GM21723 (cell line): ENCODE data around the gene PLA2G4B.

Experiments used
- ATAC-seq: cut with Tn5 transposase; IDR thresholded peaks from one replicate; pipeline ENCODE4 v1.9.1; 2021; ENCODE audit warnings: mild to moderate bottlenecking, moderate library complexity; ENCODE audit not compliant: unreplicated experiment

The PLA2G4B gene

DNA sequence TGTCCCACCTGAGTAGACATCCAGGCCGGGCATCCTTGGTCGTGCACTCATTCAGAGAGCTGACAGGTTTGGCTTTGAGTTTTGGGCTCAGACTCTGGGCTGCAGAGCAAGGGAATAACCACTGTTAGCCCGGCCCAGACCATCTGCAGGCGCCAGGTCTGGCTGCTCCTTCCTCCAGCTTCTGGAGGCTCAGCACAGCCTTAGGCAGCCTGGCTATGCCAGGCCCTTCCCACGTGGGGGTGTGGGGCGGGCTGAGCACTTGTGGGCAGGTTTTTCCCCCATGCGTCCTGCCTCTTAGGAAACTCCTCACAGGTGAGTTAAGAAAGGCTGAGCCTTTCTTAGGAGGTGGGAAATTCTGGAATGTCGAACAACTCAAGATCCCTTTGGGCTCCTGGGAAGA is 11.2 kb downstream of the PLA2G4B start:
- ATAC-seq: no peak

DNA sequence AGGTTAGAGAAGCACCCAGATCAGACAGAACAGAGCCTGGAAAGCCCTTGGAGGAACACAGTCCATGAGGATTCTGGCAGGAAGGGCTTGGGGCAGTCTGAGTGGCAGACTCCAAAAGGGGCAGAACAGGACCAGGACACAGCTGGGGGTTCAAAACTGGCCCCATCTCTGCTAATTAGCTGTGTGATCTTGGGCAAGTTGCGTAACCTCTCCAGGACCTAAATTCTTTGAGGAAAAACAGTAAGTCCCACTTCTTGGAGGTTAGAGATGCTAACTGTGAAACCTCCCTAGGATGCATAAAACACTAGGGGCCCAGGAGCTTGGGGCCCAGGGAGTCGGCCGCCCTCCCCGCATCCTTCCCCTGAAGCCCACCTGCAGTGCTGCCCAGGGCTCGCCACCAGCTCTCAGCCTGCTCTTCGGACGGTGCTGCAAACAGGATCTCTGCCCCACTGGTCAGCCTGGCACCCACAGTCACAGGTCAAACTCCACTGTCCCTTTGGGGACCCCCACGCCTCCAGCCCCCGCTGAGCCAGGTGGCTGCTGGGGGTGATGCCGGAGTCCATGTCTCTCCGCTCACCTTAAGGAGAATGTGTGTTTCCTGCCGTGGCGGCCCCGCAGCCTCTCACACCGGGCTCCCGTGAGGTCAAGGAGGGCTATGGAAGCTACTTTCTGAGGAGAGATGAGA is 12.0 kb downstream of the PLA2G4B start:
- ATAC-seq: no peak

DNA sequence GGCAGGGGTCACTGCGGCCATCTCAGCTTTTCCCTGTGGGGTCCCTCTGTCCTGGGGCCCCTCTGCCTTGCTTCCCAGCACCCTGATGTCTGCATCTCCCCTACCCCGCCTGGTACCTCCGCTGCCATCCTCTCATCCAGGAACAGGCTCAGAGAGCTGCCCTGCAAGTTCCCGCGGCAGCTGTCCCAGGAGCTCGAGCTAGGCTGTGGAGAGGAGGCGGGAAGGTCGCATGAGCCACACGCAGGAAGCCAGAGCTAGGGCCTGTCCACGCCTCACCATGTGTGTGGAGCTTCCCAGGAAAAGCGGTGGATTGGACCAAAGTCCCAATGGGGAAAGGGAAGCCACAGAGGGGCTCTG is 12.5 kb downstream of the PLA2G4B start:
- no peak for ATAC-seq

DNA sequence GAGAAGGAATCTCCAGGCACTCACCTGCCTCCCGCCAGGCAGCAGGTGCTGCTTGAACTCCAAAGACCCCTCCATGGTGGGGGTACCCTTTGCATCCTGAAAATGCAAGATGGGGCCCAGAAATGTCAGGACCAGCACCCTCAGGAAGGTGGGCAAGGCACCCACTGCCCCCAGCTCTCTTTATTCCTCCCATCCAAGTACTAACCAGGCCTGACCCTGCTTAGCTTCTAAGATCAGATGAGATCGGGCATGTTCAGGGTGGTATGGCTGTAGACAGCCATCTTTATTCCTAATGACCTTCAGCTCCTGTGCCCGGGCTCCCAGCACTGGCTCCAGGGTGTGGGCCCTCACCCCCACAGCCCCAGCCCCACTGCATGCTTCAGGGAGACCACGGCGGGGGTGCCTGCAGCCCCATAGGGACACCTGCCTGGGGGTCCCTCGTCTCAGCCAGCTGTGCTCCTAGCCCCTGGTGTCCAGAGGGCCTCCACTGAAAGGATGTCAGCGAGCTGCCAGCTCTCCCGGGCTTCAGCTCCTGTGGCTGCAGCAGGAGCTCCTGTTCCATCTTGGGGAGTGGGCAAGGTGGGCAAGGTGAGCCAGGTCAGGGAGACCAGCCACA is 13.2 kb downstream of the PLA2G4B start:
- ATAC-seq: no peak

DNA sequence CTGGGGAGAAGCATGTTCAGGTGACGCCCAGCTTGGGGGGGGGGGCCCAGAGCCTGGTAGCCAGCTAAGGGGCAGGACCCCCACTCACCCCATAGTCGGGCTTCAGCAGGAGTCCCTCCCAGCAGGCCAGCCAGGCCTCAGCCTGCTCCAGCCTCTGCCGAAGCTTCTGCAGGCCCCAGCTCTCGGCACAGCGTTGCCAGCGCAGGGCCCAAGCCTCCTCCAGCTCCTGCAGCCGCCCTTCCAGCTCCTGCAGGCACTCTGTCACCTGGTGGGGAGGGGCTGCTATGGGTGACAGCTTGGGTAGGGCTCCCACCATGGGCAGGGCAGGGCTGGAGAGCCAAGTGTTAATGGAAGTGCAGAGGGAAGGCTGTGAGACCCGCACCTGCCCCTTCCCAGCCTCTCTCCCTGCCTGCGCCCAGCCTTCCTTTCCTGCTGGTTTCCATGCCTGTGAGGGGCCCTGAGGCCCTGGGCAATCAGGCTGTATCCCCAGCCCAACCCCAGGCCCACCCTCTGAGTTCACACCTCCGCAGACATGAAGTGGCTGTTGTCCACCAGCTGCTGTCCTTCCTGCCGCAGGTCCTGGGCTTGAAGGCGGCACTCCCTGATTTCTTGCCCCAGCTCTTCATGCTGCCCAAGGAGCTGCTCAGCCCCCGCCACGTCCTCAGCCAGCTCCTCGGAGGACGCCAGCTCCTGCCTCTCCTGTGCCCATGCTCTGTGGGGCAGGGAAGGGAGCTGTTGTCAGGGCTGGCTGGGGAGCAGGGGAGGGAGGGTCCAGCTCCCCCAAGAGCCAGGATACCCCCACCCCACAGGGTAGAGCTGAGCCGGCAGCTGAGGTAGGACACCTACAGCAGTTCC is 14.3 kb downstream of the PLA2G4B start:
- ATAC-seq: no peak

DNA sequence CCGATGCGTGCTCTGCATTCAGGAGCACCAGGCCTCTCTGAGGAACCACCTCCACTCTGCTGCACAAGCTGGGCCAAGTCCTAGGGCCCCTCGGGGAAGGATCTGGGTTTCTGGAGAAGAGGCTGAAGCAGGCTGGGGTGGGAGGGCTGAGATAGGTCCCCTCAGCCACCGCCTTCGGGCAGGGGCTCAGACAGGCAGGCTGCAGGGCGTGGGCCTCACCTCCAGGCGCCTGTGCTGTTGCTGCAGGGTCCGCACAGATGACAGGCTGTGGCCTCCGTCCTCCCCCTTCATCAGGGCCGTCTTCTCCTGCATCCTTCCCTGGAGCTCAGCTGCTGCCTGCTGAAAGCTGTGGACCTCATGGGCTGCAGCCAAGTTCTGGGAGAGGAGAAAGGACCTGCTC is 15.2 kb downstream of the PLA2G4B start:
- ATAC-seq: no peak

DNA sequence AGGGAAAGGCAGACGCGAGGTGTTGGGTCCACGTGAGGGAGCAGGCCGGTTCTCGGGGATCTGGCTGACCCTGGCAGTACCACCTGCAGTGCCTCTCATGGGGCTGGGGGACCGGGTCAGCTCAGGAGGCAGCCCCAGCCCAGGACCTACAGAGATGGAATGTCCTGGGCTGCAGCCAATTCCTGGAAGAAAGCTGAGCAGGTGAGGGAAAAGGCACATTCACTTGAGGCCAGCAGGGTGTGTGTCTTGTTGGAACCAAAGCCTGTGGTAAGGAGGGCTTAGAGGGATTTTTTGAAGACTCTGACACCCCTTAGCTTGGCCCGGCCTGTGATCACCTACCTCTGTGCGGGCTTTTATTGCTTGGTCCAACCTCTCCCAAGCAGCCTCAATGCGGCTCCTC is 15.8 kb downstream of the PLA2G4B start:
- no peak for ATAC-seq

DNA sequence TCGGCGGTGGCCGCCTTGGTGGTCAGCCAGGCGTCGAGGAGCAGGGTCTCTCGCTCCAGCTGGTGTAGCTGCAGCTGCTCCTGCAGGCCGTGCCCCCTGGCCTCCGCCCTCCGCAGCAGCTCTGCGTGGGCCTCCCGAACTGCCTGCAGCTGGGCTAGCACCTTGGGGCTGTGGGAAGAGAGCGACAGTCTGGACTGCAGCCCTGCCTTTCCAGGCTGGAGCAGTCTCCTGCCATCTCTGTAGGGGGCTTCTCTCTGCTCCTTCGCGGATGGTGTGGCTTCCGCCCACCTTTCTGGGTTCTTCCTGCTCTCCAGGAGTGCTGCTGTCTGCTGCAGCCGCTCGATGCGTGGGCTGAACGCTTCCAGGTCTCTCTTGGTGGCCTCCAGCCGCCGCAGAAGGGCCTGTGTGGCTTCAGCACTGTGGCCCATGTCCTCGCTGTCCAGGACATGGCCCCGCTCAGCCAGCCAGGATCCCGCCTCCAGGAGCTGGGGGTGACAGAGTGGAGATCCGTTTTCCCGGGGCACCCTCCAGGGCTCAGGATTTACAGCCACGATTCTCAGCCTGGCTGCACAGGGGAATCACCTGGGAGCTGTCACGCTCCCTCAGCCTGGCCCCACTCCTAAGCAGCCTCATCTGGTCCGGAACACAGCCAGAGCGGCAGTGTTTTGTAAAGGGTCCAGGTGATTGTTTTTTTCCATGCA is 16.8 kb downstream of the PLA2G4B start:
- ATAC-seq: no peak

DNA sequence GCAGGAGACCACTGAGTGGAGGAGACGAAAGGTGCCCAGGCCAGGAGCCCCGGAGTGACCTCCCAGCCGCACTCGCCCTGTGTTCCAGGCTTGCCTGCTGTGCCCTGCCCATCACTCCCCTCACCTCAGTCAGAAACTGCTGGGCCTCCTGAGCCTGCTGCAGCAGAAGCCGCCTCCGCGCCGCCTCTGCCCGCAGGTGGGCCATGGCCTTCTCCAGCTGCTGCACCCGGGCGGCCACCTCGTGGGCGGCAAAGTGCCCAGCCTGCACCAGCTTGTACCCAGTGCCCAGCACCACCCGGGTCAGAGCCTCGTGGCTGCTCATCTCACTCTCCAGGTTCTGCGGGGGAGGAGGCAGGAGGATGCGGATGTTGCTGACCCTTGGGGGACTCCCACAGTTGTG is 17.6 kb downstream of the PLA2G4B start:
- no peak for ATAC-seq

DNA sequence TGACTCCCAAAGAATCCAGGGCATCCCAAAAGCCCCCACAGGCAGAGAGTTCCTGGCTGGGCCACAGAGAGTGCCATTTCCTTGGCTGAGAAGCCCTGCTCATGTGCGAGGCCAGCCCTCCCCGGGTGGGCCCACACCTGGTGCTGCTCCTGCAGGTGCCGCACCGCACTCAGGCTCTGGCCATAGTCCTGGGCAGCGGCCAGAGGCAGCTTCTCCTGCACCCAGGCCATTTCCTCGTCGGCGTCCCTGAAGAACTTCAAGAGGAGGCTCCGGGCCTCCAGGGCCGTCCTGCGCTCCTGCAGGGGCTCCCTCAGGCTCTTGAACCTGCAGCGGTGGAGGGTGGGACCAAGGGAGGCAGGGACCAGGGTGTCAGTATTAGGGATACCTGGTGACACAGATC is 18.1 kb downstream of the PLA2G4B start:
- no peak for ATAC-seq

DNA sequence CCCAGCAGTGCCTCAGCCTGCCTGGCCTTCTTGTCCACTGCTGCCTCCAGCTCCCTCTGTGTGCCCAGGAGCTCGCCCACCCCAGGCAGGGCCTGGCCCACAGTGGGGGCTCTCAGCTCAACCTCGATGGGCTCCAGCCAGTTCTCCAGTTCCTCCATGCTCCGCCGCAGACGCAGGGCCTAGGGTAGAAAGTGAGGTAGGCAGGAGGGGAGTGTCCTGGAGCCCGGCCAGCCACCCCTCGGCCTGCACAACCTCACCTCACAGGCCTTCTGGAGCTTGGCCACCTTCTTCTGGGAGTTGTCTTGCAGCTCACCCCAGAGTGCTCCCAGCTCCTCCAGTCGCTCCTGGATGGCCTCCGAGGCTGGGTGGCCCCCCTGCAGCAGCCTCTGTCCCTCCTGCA is 18.7 kb downstream of the PLA2G4B start:
- no peak for ATAC-seq

DNA sequence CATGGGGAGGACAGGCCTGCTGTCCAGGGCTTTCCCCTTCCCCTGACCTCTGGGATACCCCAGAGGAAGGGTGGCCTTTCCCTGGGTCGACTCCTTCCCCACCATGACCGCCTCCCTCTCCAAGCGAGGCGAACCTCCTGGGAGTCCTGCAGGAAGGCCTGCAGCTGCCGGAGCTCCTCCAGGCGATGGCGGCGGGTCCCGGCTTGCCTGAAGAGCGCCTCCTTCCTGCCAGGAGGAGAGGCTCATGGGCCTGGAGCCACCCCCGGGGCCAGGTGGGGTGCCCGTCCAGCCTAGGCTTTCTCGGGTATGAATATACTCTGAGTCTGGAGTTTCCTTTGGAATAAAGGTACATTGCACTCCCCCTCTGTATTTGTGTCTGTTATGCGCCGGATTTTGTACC is 20.1 kb downstream of the PLA2G4B start:
- ATAC-seq: no peak

DNA sequence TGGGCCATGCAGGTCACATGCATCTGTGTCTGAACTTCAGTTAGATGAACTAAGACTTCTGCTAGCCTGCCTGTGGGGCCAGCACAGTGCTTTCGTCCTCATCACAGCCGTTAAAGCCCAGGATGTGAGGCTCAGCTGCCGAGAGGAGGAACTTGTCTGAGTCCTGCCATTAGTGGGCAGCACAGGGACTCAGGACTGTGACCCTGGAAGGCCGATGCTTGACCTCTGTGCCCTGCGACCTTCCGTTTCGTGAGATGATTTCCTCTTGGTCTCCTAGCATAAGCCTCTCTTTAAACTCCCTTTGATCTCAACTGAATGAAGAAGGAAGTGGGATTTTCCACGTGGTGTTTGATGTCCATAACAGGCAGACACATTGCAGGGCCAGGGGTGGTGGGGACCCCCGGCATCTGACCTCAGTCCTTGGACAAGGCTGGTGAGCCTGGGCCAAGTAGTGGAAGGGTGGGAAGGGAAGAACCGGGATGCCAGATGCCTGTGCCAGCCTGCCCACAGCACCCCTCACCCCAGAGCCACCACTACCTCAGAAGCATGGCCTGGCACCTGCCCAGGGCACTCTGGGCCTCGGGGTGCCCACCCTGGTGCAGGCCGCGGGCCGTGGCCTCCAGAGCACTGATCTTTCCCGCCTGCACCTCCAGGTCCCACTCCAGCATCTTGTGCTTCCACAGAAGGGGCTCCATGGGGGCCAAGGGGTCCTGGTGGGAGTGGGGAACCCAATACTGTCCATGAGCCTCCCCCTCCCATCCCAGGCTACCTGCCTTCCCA is 21.6 kb downstream of the PLA2G4B start:
- no peak for ATAC-seq

DNA sequence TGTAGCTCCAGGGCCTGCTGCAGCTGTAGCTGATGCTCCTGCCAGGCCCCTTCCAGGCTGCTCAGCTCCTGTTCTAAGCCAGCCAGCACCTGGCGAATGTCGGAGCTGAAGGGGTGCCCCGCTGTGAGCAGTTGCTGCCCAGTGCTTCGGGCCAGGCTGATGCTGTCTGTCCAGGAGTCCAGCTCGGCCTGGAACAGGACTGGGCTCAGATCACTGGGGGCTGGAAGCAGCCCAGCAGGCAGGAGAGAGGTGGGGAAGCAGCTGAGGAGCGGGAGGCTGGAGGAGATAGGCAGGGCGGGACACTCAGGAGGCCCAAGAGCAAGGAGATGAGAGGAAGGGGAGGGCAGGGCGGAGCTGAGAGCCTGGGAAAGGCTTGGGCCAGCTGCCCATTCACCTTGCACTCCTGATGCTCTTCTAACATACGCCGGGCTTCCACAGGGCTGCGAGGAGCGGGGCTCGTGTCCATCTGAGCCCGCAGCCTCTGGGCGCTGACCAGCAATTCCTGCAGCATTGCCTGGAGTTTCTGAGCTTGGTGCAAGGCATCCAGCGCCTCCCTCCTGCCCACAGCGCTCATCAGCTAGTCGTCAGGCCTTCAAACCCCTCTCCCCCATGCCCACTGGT is 23.2 kb downstream of the PLA2G4B start:
- no peak for ATAC-seq

DNA sequence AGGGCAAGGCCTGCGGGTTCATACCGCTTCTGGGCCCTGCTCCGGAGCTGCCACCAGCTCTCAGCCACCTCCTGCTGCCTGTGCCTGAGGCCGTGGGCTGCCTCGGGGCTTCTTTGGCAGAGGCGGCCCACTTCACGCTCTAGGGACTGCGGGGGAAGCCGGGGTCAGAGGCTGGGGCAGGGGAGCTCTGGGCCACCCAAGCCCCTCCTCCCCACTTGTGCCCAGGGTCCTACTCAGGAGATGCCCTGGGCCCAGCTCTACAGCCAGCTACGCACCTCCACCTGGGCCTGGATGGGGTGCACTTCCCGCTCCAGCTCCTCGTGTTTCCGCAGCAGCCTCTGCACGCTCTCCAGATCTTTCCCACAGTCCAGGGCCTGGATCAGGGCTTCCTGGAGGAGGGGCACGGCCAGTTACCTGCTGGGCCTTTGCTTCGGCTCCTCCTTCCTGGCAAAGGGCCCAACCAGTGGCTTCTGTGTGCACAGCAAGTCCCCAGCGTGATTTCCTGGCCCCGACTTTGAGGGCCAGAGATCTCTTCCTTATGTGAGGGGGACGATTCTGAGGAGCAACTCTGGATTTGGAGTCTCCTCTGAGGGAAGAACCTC is 24.0 kb downstream of the PLA2G4B start:
- ATAC-seq: no peak

DNA sequence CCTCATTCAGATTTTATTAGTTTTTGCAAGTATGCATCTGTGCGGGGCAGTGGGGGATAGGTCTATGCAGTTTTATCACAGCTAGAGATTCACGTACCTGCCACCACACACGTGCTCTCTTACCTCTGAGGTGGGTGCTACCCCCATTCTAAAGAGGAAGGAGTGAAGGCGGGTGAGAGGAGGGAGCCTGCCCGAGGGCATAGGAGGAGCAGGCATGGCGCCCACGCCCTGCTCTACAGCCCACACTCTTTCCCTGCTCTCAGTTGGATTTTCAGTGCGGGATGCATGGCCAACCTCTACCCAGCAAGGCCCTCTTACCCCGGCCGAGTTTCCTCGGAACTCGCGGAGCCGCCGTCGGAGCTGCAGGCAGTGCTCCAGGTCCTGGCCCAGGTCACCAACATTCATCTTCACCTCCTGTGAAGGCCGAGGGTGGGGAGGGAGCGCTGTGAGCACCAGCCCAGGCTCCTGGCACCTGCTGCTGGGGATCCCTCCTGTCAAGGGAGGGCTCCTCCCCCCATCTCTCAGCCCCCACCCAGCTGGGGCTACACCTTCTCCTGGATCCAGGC is 26.9 kb downstream of the PLA2G4B start:
- ATAC-seq: no peak

DNA sequence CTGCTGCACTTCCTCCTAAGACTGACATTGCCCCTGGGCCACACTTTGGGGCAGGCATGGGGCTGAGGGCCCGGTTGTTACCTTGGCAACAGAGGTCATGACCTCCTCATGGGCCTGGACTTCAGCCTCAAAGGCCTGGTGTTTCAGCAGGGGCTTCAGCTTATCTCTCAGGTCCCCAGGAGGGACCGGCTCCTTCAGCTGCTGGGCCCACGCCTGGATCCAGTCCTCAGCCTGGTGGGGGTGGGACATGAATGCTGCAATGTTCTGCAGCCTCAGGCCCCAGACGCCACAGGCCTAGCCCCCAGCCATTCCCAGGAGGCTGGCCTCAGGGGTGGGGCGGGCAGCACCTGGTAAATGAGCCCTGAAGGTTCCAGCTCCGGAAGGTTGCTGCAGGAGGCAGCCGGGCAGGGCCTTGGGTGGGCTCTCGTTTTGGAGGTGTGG is 27.6 kb downstream of the PLA2G4B start:
- no peak for ATAC-seq

DNA sequence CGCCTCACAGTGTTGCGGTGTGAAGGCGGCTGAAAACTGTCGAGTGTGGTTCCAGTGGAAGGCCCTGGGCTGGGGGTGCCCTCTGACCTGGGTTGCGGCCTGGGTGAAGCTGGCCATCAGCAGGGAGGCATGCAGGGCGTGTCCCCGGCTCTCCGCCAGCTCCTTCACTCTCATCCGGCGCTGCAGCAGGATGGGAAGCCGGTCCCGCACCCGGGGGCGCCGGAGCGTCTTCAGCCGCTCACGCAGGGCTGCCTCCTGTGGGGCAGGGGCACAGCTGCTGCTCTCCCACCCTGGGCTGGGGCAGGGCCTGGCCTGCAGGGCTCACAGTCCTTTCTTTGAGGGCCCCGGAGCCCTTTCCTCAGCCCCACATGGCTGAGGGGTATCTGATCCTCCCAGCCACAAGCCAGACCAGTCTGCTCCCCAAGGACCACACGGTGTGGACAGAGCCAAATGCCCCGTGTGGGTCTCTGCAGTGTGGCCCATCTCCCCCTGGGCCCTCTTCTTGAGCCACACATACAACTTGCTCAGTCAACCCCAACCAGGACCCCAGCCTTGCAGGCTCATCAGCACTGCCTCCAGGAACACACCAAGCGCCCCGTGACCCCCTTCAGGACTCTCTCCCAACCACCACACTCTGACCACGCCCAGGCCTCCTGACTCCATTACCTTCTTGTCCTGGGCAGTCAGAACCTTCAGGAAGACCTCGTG is 28.4 kb downstream of the PLA2G4B start:
- no peak for ATAC-seq

DNA sequence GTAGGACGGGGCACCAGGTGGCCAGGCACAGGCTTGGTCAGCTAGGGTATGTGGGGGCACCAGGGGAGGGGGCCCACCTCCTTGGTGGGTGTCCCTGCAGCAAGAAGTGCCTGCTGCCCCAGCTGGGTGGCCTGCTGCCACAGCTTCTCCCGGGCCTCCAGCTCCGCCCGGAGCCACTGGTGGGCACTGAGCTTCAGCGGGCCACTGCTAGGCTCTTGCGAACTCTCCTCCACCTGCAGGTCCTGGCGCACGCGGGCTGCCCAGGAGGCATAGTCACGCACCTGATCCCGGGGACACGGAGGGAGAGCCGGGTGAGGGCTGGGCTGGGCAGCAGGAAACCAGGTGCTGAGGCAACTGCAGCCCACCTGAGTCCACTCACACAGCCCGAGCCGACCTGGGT is 29.7 kb downstream of the PLA2G4B start:
- ATAC-seq: no peak
